ENCODE data around the gene UPF2.

GRCh38 chr10:11875494-11876281 is 166.9 kb downstream of the UPF2 start:
- TF ChIP-seq POLR2AphosphoS5 (IDR thresholded peaks at IDR 0.05; ENCODE audit: low read depth, low read length): no peak
- no peak for TF ChIP-seq TAF1 (IDR thresholded peaks at IDR 0.05; ENCODE audit: borderline replicate concordance, low read depth, low read length)
- no peak for TF ChIP-seq POLR2A (IDR thresholded peaks at IDR 0.05; ENCODE audit: low read depth, low read length)

Measured in GM12892 (cell line).